Measurements from ENCODE around the gene PRPF38B.
"Not testable (repeated sequence)": the region's sequence is repeated elsewhere in the genome, so short reads cannot be mapped to it uniquely, and the experiment has no call there.

Gene PRPF38B

DNA sequence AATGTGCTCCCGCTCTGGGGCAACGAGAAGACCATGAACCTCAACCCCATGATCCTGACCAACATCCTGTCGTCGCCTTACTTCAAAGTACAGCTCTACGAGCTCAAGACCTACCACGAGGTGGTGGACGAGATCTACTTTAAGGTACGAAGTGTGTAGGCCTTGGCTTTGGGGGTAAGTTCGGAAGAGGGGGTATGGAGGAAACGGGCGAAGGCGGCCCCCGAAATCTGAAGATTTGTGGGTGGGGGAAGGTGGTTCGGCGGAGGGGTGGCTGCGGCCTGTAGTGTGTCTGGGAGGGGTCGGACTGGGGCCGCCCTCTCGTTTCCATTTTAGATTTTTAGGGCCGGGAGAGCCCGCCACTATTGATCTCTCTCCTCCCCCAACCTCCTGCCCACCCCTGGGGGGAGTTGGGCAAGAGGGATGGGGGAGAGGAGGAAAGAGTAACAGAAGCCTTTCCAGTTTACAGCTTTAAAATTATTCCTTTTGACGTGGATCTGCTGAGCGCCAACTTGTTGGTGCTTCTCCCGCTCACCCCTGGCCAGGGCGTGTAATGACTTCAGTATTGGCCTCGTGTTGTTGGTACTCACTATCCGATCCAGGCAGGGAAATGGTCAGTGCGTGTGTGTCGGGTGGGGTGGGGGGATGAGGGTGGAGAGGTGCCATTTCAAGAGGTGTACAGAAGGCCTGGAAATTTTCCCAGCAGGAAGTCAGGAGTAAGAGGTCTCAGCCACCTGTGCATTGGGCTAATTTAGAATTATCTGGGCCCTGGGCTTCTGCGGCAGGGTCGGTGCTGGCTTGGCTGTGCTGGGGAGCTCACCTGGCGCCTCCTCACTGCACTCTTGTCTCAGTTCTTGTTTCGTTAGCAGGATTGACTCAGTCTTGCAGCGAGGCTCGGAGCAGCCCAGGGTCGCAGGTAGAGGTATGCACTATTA lies 880 bp downstream of the PRPF38B start:
- in situ Hi-C loops (cut with MboI; ENCODE audit: low sequenced_read_pairs, unreplicated experiment): no loop called here
- DNase-seq (ENCODE audit: low spot score): peak; percentile 68
- TF ChIP-seq CTCF (IDR thresholded peaks at IDR 0.05; ENCODE audit: borderline replicate concordance, control extremely low read depth, extremely low read depth, insufficient read depth, missing control alignments): peak; percentile 33

- in situ Hi-C loops (cut with MboI; ENCODE audit: low sequenced_read_pairs, unreplicated experiment): no loop called here
- no peak for DNase-seq (ENCODE audit: low spot score)
- no peak for TF ChIP-seq CTCF (IDR thresholded peaks at IDR 0.05; ENCODE audit: borderline replicate concordance, control extremely low read depth, extremely low read depth, insufficient read depth, missing control alignments)
Observed at GRCh38 chr1:108695535-108695934, 3.4 kb downstream of the PRPF38B start.

- DNase-seq (ENCODE audit: low spot score): no peak
- in situ Hi-C loops (cut with MboI; ENCODE audit: low sequenced_read_pairs, unreplicated experiment): no loop called here
- TF ChIP-seq CTCF (IDR thresholded peaks at IDR 0.05; ENCODE audit: borderline replicate concordance, control extremely low read depth, extremely low read depth, insufficient read depth, missing control alignments): no peak
Observed at GRCh38 chr1:108699375-108700332, 7.5 kb downstream of the PRPF38B start.

DNA sequence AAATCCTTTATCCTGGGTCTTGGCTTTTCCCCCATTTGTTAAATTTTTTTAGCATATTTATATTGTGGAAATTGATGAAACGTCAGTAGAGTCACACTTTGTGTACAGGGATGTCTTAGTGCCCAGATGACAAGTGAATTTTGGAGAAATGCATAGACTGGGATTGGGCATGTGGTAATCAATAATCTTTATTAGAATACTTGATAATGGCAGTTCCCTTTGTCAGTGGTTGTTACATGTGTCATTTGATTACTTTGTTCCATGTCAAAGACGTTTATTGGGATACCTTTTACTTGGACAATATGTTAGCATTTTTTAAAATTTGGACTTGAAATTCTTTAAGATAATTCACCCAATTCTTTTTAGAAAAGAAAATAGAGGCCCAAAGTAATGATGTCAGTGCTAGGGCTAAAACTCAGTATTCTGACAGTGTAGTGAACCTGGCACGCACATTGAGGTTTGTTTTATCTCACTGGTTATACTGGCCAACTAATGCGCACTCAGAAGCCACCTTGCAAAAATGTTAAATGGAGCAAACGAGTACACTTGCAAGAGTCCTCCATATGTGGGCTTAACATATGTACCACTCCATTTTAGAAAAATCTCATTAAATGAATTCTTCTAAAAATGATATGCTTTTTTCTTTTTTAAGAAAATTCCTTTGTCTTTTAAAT lies 9.2 kb downstream of the PRPF38B start:
- DNase-seq (ENCODE audit: low spot score): no peak
- no peak for TF ChIP-seq CTCF (IDR thresholded peaks at IDR 0.05; ENCODE audit: borderline replicate concordance, control extremely low read depth, extremely low read depth, insufficient read depth, missing control alignments)
- in situ Hi-C loops (cut with MboI; ENCODE audit: low sequenced_read_pairs, unreplicated experiment): no loop called here

DNA sequence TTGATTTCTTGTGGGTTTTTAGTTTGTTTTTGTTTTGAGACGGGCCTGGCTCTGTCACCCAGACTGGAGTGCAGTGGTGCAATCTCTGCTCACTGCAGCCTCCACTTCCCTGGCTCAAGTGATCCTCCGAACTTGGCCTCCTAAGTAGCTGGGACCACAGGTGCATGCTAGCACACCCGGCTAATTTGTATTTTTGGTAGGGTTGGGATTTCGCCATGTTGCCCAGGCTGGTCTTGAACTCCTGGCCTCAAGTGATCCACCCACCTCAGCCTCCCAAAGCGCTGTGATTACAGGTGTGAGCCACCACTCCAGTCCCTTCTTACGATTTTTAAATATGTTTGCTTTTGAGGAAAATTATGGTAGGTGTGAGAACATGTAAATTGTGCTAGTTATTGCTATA lies 10.0 kb downstream of the PRPF38B start:
- DNase-seq (ENCODE audit: low spot score); in situ Hi-C loops (cut with MboI; ENCODE audit: low sequenced_read_pairs, unreplicated experiment): not testable (repeated sequence)

GRCh38 chr1:108703939-108704338 lies 11.8 kb downstream of the PRPF38B start:
- no peak for TF ChIP-seq CTCF (IDR thresholded peaks at IDR 0.05; ENCODE audit: borderline replicate concordance, control extremely low read depth, extremely low read depth, insufficient read depth, missing control alignments)
- in situ Hi-C loops (cut with MboI; ENCODE audit: low sequenced_read_pairs, unreplicated experiment): no loop called here
- DNase-seq (ENCODE audit: low spot score): no peak

Measured in GM13976 (cell line).